Suppressor macrophage treated with lipopolysaccharide for 1 hour (primary cell): ENCODE measurements around the gene MAST4.
A peak's percentile ranks its signal among the peaks of the same experiment; 100 is the strongest.

ENCODE experiments used
- DNase-seq, 3 donors: peaks; one replicate each; pipeline ENCODE4 v3.0.0-alpha.2; 2020 to 2022

Gene MAST4

GRCh38 chr5:66850354-66851075 is 254.3 kb downstream of the MAST4 start:
- DNase-seq: peak; percentile 76 to 94 (median 92)

DNA sequence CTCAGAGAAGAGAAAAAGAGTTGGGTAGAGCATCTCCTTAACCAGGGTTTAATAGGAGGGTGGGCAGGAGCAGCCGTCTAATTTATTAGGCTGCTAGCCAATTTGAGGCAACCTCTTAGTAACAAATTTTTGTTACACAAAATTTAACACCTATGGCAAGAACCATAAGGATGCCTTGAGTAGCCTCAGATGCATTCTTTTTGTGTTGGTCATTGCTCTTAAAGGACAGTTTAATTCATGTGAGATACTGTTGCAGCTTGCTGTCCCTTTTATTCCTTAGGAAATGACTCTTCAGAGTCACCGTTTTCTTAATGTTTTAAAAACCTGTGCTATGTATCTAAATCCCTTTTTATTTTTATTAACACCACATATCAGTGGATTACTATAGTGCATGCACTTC is 255.1 kb downstream of the MAST4 start:
- DNase-seq: no peak

GRCh38 chr5:66854416-66854815 is 258.2 kb downstream of the MAST4 start:
- peak; percentile 65 to 74 (median 66) for DNase-seq

DNA sequence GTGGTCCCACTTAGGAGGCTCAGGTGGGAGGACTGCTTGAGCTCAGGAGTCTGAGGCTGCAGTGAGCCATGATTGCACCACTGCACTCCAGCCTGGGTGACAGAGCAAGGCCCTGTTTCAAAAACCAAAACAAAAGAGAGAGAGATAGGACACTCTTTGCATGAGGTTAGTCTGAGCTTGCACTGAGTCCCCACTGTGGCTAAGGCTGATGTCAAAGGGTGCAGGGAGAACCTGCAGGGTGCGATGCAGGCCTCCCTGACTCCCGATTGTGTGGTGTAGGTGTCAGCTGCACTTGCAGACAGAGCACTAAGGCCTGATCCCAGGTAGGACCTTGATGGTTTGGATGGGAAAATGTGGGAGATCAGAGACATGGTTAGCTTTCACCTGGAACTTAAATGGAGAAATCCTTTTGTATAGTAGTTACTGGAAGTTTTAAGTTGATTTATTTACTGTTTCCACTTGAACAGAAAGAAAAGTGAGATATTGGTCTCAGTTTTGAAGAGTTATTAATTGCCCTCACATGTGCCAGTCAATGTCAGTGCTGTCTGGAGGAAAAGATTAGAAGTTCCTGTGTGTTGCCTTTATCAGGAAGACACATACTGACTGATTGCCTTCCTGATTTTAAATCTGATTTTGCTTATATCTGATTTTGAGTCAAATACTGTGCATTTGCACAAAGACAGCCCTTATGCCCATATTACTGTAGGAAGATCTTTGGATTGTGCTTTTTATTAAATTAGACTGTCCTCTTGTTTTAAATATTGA is 260.0 kb downstream of the MAST4 start:
- no peak for DNase-seq

GRCh38 chr5:66859526-66859925 is 263.3 kb downstream of the MAST4 start:
- peak in 2 of 3 donors; percentile 36 to 47 for DNase-seq

GRCh38 chr5:66860199-66860975 is 264.2 kb downstream of the MAST4 start:
- DNase-seq: no peak

GRCh38 chr5:66861402-66861801 is 265.2 kb downstream of the MAST4 start:
- no peak for DNase-seq

GRCh38 chr5:66862020-66862419 is 265.8 kb downstream of the MAST4 start:
- no peak for DNase-seq

DNA sequence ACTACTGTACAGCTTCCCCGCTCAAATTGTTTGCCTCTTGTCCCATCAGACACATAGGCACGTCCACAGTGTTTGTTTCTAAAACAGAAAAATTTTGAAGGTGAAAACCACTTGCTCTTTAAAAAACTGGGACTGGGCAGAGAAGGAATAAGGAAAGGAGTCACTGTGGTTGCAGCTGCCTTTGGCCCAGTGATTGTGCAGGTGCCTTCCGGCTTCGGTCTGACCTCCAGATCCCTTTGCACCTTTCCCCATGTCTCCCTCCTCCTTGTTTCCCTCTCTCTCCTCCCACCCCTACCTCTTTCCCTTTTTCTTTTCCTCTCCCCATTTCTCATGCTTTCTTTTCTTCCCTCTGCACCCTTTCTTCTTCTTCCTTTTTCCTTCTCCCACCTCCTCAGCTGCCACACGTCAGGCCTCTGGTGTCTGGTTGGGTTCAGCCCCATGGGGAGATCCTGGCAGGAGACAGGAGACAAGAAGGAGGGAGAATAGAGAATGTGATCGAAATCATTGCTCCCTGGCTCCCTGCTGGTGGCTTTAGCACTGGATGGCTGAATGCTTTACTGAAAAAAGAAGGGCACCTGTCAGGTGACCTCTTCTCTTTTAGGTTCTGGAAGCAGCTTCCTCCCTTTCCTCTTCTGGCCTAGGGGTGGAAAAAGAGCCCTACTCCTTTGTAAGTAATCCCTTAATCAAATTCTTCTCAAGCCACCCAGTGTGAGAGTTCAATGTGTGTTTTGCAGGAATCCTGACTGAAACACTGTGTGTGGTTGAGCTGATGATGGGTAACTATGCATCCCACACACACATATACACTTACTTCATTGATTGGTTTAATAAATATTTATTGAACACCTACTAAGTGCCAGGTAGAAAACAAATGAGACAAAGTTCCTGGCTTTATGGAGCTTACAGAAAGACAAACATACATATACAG is 267.3 kb downstream of the MAST4 start:
- DNase-seq: no peak

DNA sequence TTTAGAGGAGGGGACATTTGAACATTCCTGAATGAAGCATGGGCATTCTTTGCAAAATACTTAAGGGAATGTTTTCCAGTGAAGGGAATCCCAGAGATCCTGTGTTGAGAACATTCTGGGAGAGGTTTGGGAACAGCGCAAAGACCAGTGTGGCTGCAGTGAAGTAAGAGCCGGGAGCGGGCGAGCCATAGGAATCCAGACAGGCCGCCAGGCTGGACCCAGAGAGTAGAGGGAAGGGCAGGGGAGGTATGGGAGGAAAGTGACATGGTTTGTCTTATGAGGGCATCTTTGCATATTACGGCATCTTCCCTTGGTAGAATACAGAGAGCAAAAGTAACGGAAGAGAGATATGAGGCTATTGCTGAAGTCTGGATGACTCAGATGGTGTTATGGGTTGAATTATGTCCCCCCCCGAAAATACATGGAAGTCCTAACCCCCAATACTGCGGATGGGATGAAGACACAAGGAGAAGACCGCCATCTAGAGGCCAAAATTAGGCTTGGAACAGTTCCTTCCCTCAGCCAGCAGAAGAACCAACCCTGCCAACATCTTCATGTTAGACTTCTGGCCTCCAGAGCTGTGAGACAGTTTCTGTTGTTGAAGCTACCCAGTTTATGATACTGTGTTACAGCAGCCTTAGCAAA is 268.2 kb downstream of the MAST4 start:
- peak; percentile 69 to 78 (median 69) for DNase-seq

- DNase-seq: no peak
Observed at GRCh38 chr5:66867618-66868322, 271.6 kb downstream of the MAST4 start.

DNA sequence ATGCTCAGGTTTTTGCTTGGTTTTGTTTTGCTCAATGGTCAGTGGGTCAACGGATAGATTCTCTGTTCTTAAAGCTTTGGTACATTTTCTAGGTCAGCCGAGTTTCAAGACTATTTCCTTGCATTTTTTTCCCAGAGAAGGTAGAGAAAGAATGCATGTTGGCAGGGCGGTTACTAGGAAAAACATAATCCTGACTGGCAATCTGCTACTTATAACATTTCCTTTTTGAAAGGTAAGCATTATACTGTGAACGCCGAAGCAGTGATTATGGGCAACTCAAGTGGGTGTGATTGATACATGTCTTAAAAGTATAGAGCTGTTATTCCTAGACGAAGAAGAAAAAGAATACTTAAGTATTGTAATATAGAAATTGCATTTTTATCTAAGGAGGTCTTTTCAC is 273.2 kb downstream of the MAST4 start:
- no peak for DNase-seq

GRCh38 chr5:66870708-66871107 is 274.5 kb downstream of the MAST4 start:
- DNase-seq: no peak

DNA sequence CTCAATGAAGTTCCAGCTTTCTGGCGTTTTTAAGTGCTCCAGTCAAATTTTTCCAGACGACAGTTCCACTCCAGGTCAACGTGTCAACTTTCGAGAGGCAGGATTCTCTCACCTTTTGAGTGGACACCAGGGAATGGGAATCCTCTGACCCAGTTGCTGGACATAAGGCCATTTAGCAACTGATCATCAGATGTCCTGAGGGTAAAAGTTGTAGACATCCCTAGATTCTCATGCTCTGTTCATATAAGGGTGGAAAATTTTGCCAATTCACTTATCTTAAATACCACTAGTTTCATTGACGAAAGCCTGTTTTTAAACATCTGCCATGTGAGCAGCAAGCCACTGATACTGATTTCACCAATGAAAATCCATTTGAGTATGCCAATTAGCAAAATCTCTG is 275.5 kb downstream of the MAST4 start:
- no peak for DNase-seq

DNA sequence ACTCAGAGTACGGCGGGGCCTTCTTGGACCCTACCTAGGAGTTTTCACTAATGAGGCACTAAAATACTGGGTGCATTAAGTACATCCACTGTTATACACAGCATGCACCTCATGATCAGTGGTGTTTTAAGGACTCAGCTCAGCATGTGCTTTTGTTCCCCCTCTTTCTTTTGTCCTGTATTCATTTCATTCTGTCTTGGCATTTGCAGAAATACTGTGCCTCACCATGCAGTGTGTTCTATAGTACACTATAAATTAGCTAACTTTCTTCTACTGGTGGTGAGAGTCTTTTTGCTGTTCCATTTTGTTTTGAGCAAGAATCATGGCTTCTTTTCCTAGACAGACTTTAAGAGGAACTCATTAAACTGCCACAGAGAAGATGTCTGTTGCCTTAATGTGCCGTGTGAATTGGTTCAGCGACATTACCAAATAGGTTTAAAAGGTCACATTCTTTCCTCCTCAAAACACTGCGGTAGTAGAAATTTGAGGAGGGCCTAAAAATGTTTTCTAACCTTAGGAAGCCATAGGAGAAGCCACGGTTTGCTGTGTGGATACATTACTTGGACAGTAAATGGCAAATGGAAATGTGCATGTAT is 276.6 kb downstream of the MAST4 start:
- no peak for DNase-seq

DNA sequence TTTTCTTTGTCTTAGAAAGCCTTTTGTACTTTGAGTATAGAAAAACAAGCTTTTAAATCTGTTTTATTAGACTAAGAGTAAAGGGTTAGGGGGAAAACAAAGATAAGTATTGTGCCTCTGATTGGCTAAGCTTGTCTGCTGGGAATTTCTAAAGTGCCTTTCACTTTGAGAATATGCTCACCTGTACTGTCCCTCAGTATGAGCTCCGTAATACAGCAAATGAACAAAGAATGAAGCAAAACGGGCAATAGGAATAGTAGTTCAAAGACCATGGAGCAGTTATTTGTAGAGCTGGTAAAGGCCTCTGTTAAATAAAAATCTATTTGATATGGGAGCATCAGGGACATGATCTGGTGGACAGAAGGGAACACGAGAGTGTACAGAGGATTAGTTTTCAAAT is 277.8 kb downstream of the MAST4 start:
- DNase-seq: no peak

DNA sequence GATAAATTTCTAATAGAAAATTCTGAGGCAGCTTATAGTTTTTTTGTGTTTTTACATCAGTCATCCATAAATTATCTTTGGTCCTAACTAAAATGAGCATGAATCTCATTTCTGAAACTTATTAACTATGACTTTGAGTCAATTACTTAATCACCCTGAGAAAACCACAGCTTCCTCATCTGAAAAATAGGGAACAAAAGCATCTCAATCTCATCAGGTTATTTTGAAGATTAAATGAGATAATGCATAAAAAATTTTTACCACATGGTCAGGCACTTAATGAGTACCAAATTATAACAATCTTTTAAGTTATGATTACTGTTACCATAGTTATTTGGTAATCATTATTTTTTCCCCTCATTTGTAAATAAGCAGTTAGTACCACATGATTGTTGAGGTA is 279.1 kb downstream of the MAST4 start:
- peak; percentile 22 to 64 (median 62) for DNase-seq

DNA sequence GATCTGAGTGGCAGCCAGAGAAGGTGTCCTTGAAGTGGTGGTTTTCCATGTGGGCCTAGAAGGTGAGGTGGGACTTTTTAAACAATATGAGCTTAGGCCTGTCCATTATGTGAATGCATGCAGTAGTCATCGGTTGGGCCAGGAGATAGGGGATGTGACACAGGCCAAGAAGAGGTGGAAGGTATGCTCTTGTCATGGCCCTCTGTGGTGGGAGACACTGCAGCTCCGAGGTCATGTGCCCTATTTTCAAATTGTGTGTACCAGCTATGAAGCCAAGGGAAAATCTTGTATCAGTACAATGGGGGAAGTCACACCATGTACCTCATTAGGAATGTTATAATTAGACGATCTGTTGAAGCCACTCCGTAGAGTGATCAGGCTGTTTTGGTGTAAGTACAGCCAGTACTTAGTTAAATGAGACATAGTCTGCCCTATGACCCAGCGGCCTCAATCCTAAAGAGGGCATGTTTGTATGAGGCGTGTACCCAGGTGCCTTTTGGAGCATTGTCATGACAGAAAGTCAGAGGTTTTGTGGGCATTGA is 280.1 kb downstream of the MAST4 start:
- no peak for DNase-seq

- DNase-seq: peak in 1 of 3 donors; percentile 20
Observed at GRCh38 chr5:66877843-66878242, 281.6 kb downstream of the MAST4 start.

DNA sequence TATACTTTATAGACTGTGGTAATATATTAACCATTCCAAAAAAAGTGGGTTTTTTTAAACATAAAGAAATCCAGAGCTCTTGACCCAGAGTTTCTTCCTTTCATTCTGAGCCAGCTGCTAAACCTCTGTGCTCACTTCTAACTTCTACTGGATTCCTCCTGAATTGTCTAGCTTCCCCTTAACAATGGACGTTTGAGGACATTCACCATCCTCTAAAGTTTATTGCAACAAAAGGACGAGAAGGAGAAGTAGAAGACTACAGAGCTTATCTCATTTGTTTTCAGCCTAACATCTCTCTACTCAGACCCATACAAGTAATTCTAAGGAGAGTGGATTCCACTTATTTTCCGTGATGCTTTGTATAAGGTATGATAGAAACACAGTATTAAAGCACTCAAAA is 284.2 kb downstream of the MAST4 start:
- DNase-seq: peak in 1 of 3 donors; percentile 25
